A673 (cell line): ENCODE measurements around the gene OR2D2. TPM values are rescaled to one million over a fixed set of nuclear protein-coding genes. Genes with fewer than 3 reads are reported as not detected.

Experiments used
- BruUV-seq: library from RNA; stranded (reverse); fragments of 400-500 nt; replicated peaks from 2 replicates; lab custom pipeline; 2021; lab: Mats Ljungman, UMichigan
- CTCF ChIA-PET: fragments of 300-600 bp; sonication (Branson Sonifier 250); formaldehyde crosslinking; loops from one replicate; lab custom pipeline; 2022; ENCODE audit warnings: antibody characterized with exemption; lab: Charles Lee
- POLR2A ChIA-PET: fragments of 300-600 bp; sonication (Branson Sonifier 250); formaldehyde crosslinking; loops from one replicate; lab custom pipeline; 2022; ENCODE audit warnings: antibody characterized with exemption; ENCODE audit not compliant: low non-redundant PET; lab: Charles Lee
- DNase-seq: peaks from one replicate; pipeline ENCODE4 v3.0.0-alpha.2; 2015; ENCODE audit warnings: low spot score
- H3K27ac ChIP-seq: fragments of 200-600 bp; sonication (generic); 2 replicates; pipeline ENCODE4 v1.5.1; 2016; ENCODE audit warnings: mixed run types, low read depth, mild to moderate bottlenecking, mixed read lengths, antibody characterized with exemption, low read length; ENCODE audit not compliant: poor library complexity, severe bottlenecking
- H3K27me3 ChIP-seq: fragments of 200-600 bp; sonication (generic); replicated peaks from 2 replicates; pipeline ENCODE4 v1.6.1; 2017; ENCODE audit warnings: mixed run types, low read depth, mild to moderate bottlenecking, mixed read lengths, antibody characterized with exemption, low read length; ENCODE audit not compliant: insufficient read depth, poor library complexity
- H3K36me3 ChIP-seq: fragments of 200-600 bp; sonication (generic); 2 replicates; pipeline ENCODE4 v1.6.1; 2016; ENCODE audit warnings: mixed run types, mild to moderate bottlenecking, mixed read lengths, antibody characterized with exemption, low read length; ENCODE audit not compliant: insufficient read depth, poor library complexity, severe bottlenecking
- H3K4me1 ChIP-seq: fragments of 200-600 bp; sonication (generic); 2 replicates; pipeline ENCODE4 v1.6.1; 2017; ENCODE audit warnings: mixed run types, mild to moderate bottlenecking, mixed read lengths, antibody characterized with exemption, low read length; ENCODE audit not compliant: insufficient read depth, poor library complexity, severe bottlenecking
- H3K4me3 ChIP-seq: fragments of 200-600 bp; sonication (generic); 2 replicates; pipeline ENCODE4 v1.5.1; 2016; ENCODE audit warnings: low read depth, mixed run types, mild to moderate bottlenecking, mixed read lengths, low read length; ENCODE audit not compliant: poor library complexity, severe bottlenecking
- H3K9me3 ChIP-seq: fragments of 200-600 bp; sonication (generic); 2 replicates; pipeline ENCODE4 v1.6.1; 2016; ENCODE audit warnings: mixed run types, low read depth, mild to moderate bottlenecking, mixed read lengths, antibody characterized with exemption, low read length; ENCODE audit not compliant: poor library complexity, severe bottlenecking
- EZH2 ChIP-seq: fragments of 200-600 bp; sonication (generic); IDR thresholded peaks from 2 replicates; pipeline ENCODE4 v1.6.1; 2017; ENCODE audit warnings: borderline replicate concordance, low read depth, mild to moderate bottlenecking, mixed read lengths, antibody characterized with exemption, low read length; ENCODE audit not compliant: poor library complexity, severe bottlenecking
- intact Hi-C: fragments of 100-400 bp; cut with micrococcal nuclease; formaldehyde crosslinking; loops from one replicate; pipeline ENCODE4 v1.10.0; 2022; ENCODE audit not compliant: unreplicated experiment
- total RNA-seq: library from RNA; stranded (reverse); gene quantifications from 2 replicates; pipeline ENCODE4 v1.2.3, GENCODE V29; 2021
- TF ChIP-seq, protein P1 (sequence below): fragments of 300-800, 200-600 bp; sonication (generic); conservative IDR thresholded peaks from 2 replicates; pipeline ENCODE4 v1.5.1; 2017; ENCODE audit warnings: low read depth, mild to moderate bottlenecking, antibody characterized with exemption, low read length, moderate library complexity, mixed read lengths

Gene OR2D2
- total RNA-seq, 1 experiment from 2014 or later: not detected

DNA sequence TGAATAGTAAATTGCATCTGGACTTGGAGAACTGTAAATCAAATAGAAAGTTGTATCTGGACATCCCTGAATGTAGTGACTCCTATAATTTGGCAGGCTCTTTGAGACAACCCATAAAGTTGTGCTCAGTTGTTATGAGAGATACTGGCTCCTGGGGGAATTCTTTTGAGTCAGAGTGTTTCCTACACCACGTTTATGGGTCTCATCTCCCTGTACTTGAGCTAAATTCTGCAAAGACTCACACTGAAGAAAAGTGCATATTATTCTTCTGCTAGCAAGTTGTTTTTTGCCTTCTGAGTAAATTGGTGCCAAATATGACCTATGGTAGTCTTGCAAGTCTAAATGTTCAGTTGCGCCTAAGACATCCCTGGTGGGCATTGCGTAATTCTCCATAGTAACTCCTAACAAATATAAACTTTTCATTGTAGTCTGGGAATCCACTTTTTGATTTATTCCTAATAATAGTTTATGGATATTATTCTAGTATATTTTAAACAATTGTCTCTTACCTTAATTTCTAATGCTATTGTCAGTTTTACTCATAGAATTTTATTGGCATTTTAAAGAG lies 38.9 kb upstream of the OR2D2 start:
- intact Hi-C loops: no loop called here
- ChIA-PET POLR2A (no interaction called here), CTCF (no interaction called here)
- Histone ChIP-seq H3K27ac (no peak overlapping the region), H3K27me3 (peaks cover 35% of the 10 kb centered on the region), H3K4me3 (no peak overlapping the region), H3K36me3 (no peaks in the 10 kb centered on the region), H3K4me1 (no peaks in the 10 kb centered on the region), H3K9me3 (no peaks in the 10 kb centered on the region)
- BruUV-seq: no TSS peak
- no peak for TF ChIP-seq EZH2
- TF ChIP-seq, protein P1, sequence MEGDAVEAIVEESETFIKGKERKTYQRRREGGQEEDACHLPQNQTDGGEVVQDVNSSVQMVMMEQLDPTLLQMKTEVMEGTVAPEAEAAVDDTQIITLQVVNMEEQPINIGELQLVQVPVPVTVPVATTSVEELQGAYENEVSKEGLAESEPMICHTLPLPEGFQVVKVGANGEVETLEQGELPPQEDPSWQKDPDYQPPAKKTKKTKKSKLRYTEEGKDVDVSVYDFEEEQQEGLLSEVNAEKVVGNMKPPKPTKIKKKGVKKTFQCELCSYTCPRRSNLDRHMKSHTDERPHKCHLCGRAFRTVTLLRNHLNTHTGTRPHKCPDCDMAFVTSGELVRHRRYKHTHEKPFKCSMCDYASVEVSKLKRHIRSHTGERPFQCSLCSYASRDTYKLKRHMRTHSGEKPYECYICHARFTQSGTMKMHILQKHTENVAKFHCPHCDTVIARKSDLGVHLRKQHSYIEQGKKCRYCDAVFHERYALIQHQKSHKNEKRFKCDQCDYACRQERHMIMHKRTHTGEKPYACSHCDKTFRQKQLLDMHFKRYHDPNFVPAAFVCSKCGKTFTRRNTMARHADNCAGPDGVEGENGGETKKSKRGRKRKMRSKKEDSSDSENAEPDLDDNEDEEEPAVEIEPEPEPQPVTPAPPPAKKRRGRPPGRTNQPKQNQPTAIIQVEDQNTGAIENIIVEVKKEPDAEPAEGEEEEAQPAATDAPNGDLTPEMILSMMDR: no peak
- DNase-seq: no peak

DNA sequence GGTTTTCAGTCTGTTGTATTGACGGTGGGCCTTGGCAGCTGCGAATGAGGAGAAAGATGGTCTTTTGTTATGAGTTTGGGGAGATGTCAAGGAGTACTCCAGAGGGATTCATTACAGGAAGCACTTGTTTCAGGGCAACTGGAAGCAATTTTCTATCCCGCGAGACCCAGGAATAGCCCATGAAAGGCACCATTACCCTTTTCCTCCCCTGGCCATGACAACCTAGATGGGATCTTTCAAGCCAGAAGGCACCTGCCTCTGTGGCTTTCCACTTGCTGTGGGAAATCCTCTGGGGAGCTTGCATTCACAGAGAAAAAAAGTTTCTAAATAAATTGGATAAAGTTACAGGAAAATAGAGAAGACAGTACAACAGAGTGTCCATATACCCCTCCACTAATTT lies 36.6 kb upstream of the OR2D2 start:
- DNase-seq: no peak
- no TSS peak for BruUV-seq
- Histone ChIP-seq H3K27me3 (peaks cover 39% of the 10 kb centered on the region), H3K36me3 (no peaks in the 10 kb centered on the region), H3K27ac (no peak overlapping the region), H3K4me3 (no peak overlapping the region), H3K9me3 (no peaks in the 10 kb centered on the region), H3K4me1 (no peaks in the 10 kb centered on the region)
- CTCF ChIA-PET: no interaction called here
- no peak for TF ChIP-seq EZH2
- TF ChIP-seq, protein P1: no peak
- intact Hi-C loops: no loop called here
- POLR2A ChIA-PET: no interaction called here

DNA sequence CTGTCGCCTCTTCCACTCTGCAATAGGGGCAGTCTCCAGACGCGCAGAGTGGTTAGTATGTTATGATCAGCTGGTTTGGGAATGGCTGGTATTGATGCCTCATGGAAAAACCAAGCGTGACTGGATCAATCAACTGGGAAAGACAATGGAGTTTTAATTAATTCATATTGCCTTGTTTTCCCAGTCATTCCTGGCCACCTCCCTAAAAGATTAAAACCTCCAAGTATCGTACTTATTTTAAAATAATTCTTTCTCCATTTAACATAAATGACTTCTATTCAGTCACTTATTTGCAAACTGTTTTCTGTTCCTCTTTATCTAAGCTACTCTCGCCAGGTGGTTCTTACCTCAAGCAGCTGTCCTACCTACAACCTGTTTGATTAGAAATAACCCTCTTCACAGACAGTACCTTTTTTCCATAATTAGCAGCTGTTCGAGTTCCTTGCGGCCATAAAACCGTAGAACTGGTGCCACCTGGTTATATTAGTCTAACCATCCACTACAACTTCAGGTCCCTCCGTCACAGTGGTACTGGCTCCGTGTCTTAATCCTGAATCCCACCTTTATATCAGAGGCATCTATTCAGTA lies 34.8 kb upstream of the OR2D2 start:
- CTCF ChIA-PET: no interaction called here
- BruUV-seq: no TSS peak

More for the DNA sequence above, 34.8 kb upstream of the OR2D2 start:
- intact Hi-C loops: no loop called here
- no peaks in the 10 kb centered on the region for H3K9me3 ChIP-seq
- peaks cover 35% of the 10 kb centered on the region for H3K27me3 ChIP-seq
- H3K4me1 ChIP-seq: no peaks in the 10 kb centered on the region
- H3K36me3 ChIP-seq: no peaks in the 10 kb centered on the region
- H3K4me3 ChIP-seq: peak overlapping the region; percentile 44
- DNase-seq: no peak
- no peak overlapping the region for H3K27ac ChIP-seq
- POLR2A ChIA-PET: no interaction called here
- no peak for TF ChIP-seq EZH2
- TF ChIP-seq, protein P1: no peak
